Epithelial cell of proximal tubule (primary cell): ENCODE data around the gene DIRAS3. TPM values are rescaled to one million over a fixed set of nuclear protein-coding genes. Genes with fewer than 3 reads are reported as not detected.
"Not testable (repeated sequence)": the region's sequence is repeated elsewhere in the genome, so short reads cannot be mapped to it uniquely, and the experiment has no call there.

Experiments used
- DNase-seq: peaks from one replicate; pipeline ENCODE4 v3.0.0-alpha.2; 2011; ENCODE audit warnings: low read depth
- H3K4me3 ChIP-seq: 2 replicates; pipeline ENCODE4 v1.5.1; 2011; ENCODE audit warnings: low read depth, mild to moderate bottlenecking, low read length
- CTCF ChIP-seq: conservative IDR thresholded peaks from 2 replicates; pipeline ENCODE4 v1.5.1; 2012; ENCODE audit warnings: low read depth, mild to moderate bottlenecking, low read length
- total RNA-seq: library from RNA; depleted of rRNA; stranded (reverse); fragments of >200 nt; gene quantifications from 2 replicates; pipeline ENCODE4 v1.2.3, GENCODE V29; 2015

Gene DIRAS3
- total RNA-seq, 1 donor from 2014 or later, result not detected

- TF ChIP-seq CTCF, result no peak
- no peak overlapping the region for H3K4me3 ChIP-seq
- DNase-seq, result no peak
Observed at GRCh38 chr1:68074472-68074871, 24.0 kb upstream of the DIRAS3 start.

- no peak for DNase-seq
- TF ChIP-seq CTCF, result no peak
- H3K4me3 ChIP-seq, result no peak overlapping the region
Observed at GRCh38 chr1:68065766-68066165, 15.3 kb upstream of the DIRAS3 start.

GRCh38 chr1:68058053-68058452, 7.6 kb upstream of the DIRAS3 start:
- H3K4me3 ChIP-seq, DNase-seq: not testable (repeated sequence)
- peak; percentile 7 for TF ChIP-seq CTCF

- no peak for DNase-seq
- TF ChIP-seq CTCF, result peak; percentile 6
- no peak overlapping the region for H3K4me3 ChIP-seq
Observed at GRCh38 chr1:68057564-68057963, 7.1 kb upstream of the DIRAS3 start.

- DNase-seq, result no peak
- no peak for TF ChIP-seq CTCF
- H3K4me3 ChIP-seq, result no peak overlapping the region
Observed at GRCh38 chr1:68057050-68057449, 6.6 kb upstream of the DIRAS3 start.

- DNase-seq, result no peak
- peak overlapping the region; percentile 42 for H3K4me3 ChIP-seq
- peak; percentile 40 for TF ChIP-seq CTCF
Observed at GRCh38 chr1:68051475-68051874, 1.0 kb upstream of the DIRAS3 start.

GRCh38 chr1:68047659-68048026, 2.8 kb downstream of the DIRAS3 start:
- H3K4me3 ChIP-seq, result no peak overlapping the region
- no peak for DNase-seq
- no peak for TF ChIP-seq CTCF
